AG10803 (cell line): ENCODE measurements around the gene IFI30.
"Not testable (repeated sequence)": the region's sequence is repeated elsewhere in the genome, so short reads cannot be mapped to it uniquely, and the experiment has no call there.

Source experiments
- DNase-seq: peaks from one replicate; pipeline ENCODE4 v3.0.0; 2010; ENCODE audit warnings: low read depth
- H3K4me3 ChIP-seq: 2 replicates; pipeline ENCODE4 v1.5.1; 2011; ENCODE audit warnings: mild to moderate bottlenecking, low read length, control low read depth
- CTCF ChIP-seq: conservative IDR thresholded peaks from 2 replicates; pipeline ENCODE4 v1.5.1; 2011; ENCODE audit warnings: mild to moderate bottlenecking, low read length, control low read depth, inconsistent platforms

The IFI30 gene

GRCh38 chr19:18157465-18158063 lies 16.0 kb upstream of the IFI30 start:
- H3K4me3 ChIP-seq, result no peak overlapping the region
- no peak for TF ChIP-seq CTCF
- DNase-seq, result no peak

GRCh38 chr19:18158467-18158866 lies 15.1 kb upstream of the IFI30 start:
- DNase-seq, result no peak
- no peak overlapping the region for H3K4me3 ChIP-seq
- no peak for TF ChIP-seq CTCF

- not testable (repeated sequence) for DNase-seq, H3K4me3 ChIP-seq
Measured at GRCh38 chr19:18159059-18159616, 14.5 kb upstream of the IFI30 start.

- H3K4me3 ChIP-seq, result no peak overlapping the region
- no peak for TF ChIP-seq CTCF
- no peak for DNase-seq
Measured at GRCh38 chr19:18159810-18160209, 13.8 kb upstream of the IFI30 start.

GRCh38 chr19:18160493-18160970 lies 13.1 kb upstream of the IFI30 start:
- no peak for TF ChIP-seq CTCF
- peak overlapping the region; percentile 24; the same call in 1 of the 2 replicates for H3K4me3 ChIP-seq
- DNase-seq, result no peak

- no peak; the same call in 1 of the 2 replicates for TF ChIP-seq CTCF
- peak overlapping the region; percentile 40 for H3K4me3 ChIP-seq
- peak; percentile 38 for DNase-seq
Measured at GRCh38 chr19:18160971-18161635, 12.5 kb upstream of the IFI30 start.

GRCh38 chr19:18161636-18162002 lies 12.0 kb upstream of the IFI30 start:
- H3K4me3 ChIP-seq, result peak overlapping the region; percentile 40
- TF ChIP-seq CTCF, result no peak
- no peak for DNase-seq
